Heart left ventricle (tissue), 13 donors: ENCODE measurements around the gene BAIAP2L2.

Experiments
- CTCF ChIP-seq, 12 donors: fragments of 200-600 bp; sonication (generic) in 4 of 12; IDR thresholded peaks; one replicate each; pipeline versions ENCODE4 v1.5.0 to v1.8.0; 2018 to 2022; ENCODE audit warnings: antibody characterized with exemption in 12 of 12, mild to moderate bottlenecking in 5 of 12
- POLR2A ChIP-seq, 2 donors: fragments of 450-650 bp; IDR thresholded peaks; one replicate each; pipeline ENCODE4 v1.6.1; 2017; ENCODE audit warnings: antibody characterized with exemption in 2 of 2, mild to moderate bottlenecking in 2 of 2, moderate library complexity in 2 of 2
- donor health status: ischemic (EF 13 %, LVEDD 7.1; RV severe dilation, severe dysfunction).
- donor health status: DM: no; HTN: yes; CAD: no.
- donor health status: DM: no; HTN: no; CAD: no.
- donor health status: ischemic (EF 25% LVEDD 6.9; RV normal size, moderate dysfunction).
- donor health status: ischemic (EF 25% LVEDD 5.7; RV mildly dilated, moderate dysfunction).
- donor health status: ischemic (EF 35%, LVEDD 5.7; RV mildly dilated, moderate dysfunction).
- donor health status: nonischemic (EF 11% LVEDD 7.7; RV severe dilation, severe dysfunction).
- donor health status: DM: yes; HTN: yes; CAD: no.
- donor health status: PGD.
- donor health status: ischemic (EF 29% LVEDD 5.4; RV normal size, mild dysfunction).
- donor health status: nonischemic (EF 23%, LVEDD 6.1; RV moderate dilation, normal function).

DNA sequence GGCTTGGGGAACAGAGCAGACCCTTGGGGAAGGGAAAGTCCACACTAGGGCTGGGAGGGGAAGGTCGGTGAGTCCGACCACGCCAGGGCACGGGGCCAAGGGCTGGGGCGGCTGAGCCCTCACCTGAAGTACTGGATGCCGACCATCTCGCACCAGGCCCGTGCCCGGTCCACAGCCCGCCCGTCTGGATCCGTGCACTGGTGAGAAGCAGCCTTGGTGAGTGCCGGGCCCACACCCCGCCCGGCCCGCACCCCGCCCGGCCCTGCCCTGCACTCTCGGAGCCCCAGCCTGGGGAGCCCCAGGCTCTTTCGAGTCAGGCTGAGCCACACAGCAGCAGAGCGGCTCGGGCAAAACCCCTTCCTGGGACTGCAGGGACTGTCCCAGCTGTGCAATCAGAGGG is 1.9 kb upstream of the BAIAP2L2 start:
- TF ChIP-seq CTCF (IDR thresholded peaks at IDR 0.05), result no peak
- no peak for TF ChIP-seq POLR2A (IDR thresholded peaks at IDR 0.05)
